Omental fat pad (tissue), 4 donors: Measurements from ENCODE around the gene PPP1R17. TPM values are rescaled to one million over a fixed set of nuclear protein-coding genes. Genes with fewer than 3 reads are reported as not detected.

Source experiments
- ATAC-seq: fragments of 150-250 bp; one replicate; pipeline ENCODE4 v1.9.1; 2016; ENCODE audit warnings: mild to moderate bottlenecking, moderate library complexity; ENCODE audit not compliant: low FRiP score
- DNase-seq: peaks from one replicate; pipeline ENCODE4 v3.0.0-alpha.2; 2019; ENCODE audit warnings: low spot score
- CTCF ChIP-seq, 3 donors: fragments of 450-650 bp; IDR thresholded peaks; one replicate each; pipeline ENCODE4 v1.5.1; 2016 to 2017; ENCODE audit warnings: antibody characterized with exemption in 3 of 3, mild to moderate bottlenecking in 3 of 3, moderate library complexity in 2 of 3
- total RNA-seq, 4 donors: library from RNA; depleted of rRNA; stranded (reverse); fragments of >200 nt; gene quantifications; one replicate each; pipeline ENCODE4 v1.1.0, GENCODE V29; 2016

PPP1R17 gene
- total RNA-seq, 4 donors from 2014 or later, result not detected

- ATAC-seq, result peak; percentile 77
These were observed 57.4 kb downstream of the PPP1R17 start for GRCh38 chr7:31744294-31744874.

GRCh38 chr7:31747553-31747952 lies 60.5 kb downstream of the PPP1R17 start:
- no peak for TF ChIP-seq CTCF (IDR thresholded peaks at IDR 0.05)
- ATAC-seq (no peak), DNase-seq (no peak)

More at GRCh38 chr7:31744294-31744874, 57.4 kb downstream of the PPP1R17 start:
- TF ChIP-seq CTCF (IDR thresholded peaks at IDR 0.05), result no peak
- DNase-seq, result peak; percentile 51

GRCh38 chr7:31748084-31748483 lies 61.1 kb downstream of the PPP1R17 start:
- ATAC-seq (no peak), DNase-seq (no peak)
- no peak for TF ChIP-seq CTCF (IDR thresholded peaks at IDR 0.05)

- ATAC-seq, result no peak
- no peak for DNase-seq
- TF ChIP-seq CTCF (IDR thresholded peaks at IDR 0.05), result no peak
These were observed 64.7 kb downstream of the PPP1R17 start for GRCh38 chr7:31751726-31752125.

Other genes starting within 250 kb of the PPP1R17 start
- not detected for gene ITPRID1, start 173.1 kb upstream of the PPP1R17 start, total RNA-seq